DND-41 (cell line): Measurements from ENCODE around the gene CYP17A1.

ENCODE experiments used
- ATAC-seq: fragments of 200-7000 bp; cut with Tn5 transposase; 3 replicates; pipeline ENCODE4 v1.9.1; 2021; ENCODE audit warnings: low read depth; ENCODE audit not compliant: insufficient read depth
- DNase-seq: peaks from one replicate; pipeline ENCODE4 v3.0.0-alpha.2; 2020
- H2AFZ ChIP-seq: 2 replicates; pipeline ENCODE4 v1.6.0; 2012; ENCODE audit warnings: low read depth, low read length
- H3K27ac ChIP-seq: 2 replicates; pipeline ENCODE4 v1.5.1; 2012; ENCODE audit warnings: low read length, inconsistent platforms
- H3K27me3 ChIP-seq: fragments of 200-600 bp; sonication (generic); 2 replicates; pipeline ENCODE4 v1.6.0; 2012; ENCODE audit warnings: low read length, mild to moderate bottlenecking, inconsistent platforms; ENCODE audit not compliant: insufficient read depth, poor library complexity
- H3K36me3 ChIP-seq: 2 replicates; pipeline ENCODE4 v1.5.1; 2012; ENCODE audit warnings: low read length, inconsistent platforms; ENCODE audit not compliant: insufficient read depth
- H3K4me1 ChIP-seq: 2 replicates; pipeline ENCODE4 v1.5.1; 2012; ENCODE audit warnings: mild to moderate bottlenecking, low read length; ENCODE audit not compliant: insufficient read depth
- H3K4me2 ChIP-seq: 2 replicates; pipeline ENCODE4 v1.6.0; 2012; ENCODE audit warnings: mild to moderate bottlenecking, moderate library complexity, low read length, inconsistent platforms; ENCODE audit not compliant: insufficient read depth
- H3K4me3 ChIP-seq, 2 experiments: fragments of 200-600 bp in 1 of 2; shearing (Covaris generic) in 1 of 2; 2 replicates each; pipeline ENCODE4 v1.5.1; 2012 to 2016; ENCODE audit warnings: inconsistent platforms in 2 of 2, low read length in 2 of 2, mild to moderate bottlenecking in 2 of 2, low read depth in 1 of 2, moderate library complexity in 1 of 2
- H3K79me2 ChIP-seq: 2 replicates; pipeline ENCODE4 v1.6.0; 2012; ENCODE audit warnings: low read length, inconsistent platforms; ENCODE audit not compliant: insufficient read depth
- H3K9ac ChIP-seq: 2 replicates; pipeline ENCODE4 v1.6.0; 2012; ENCODE audit warnings: low read depth, mild to moderate bottlenecking, inconsistent platforms, low read length, moderate library complexity
- H3K9me3 ChIP-seq: 2 replicates; pipeline ENCODE4 v1.5.1; 2012; ENCODE audit warnings: low read length, moderate library complexity, mild to moderate bottlenecking, inconsistent platforms; ENCODE audit not compliant: insufficient read depth, severe bottlenecking
- H4K20me1 ChIP-seq: 2 replicates; pipeline ENCODE4 v1.6.0; 2012; ENCODE audit warnings: low read length; ENCODE audit not compliant: insufficient read depth
- EZH2 ChIP-seq: IDR thresholded peaks from 3 replicates; pipeline ENCODE4 v1.6.1; 2012; ENCODE audit warnings: borderline replicate concordance, low read depth, mild to moderate bottlenecking, moderate library complexity, low read length, inconsistent platforms; ENCODE audit not compliant: severe bottlenecking
- TF ChIP-seq, protein P1 (sequence below): IDR thresholded peaks from 2 replicates; pipeline ENCODE4 v1.5.1; 2012; ENCODE audit warnings: borderline replicate concordance, low read length, moderate library complexity, mild to moderate bottlenecking; ENCODE audit not compliant: poor library complexity, severe bottlenecking; ENCODE audit errors: extremely low read depth

Gene CYP17A1

DNA sequence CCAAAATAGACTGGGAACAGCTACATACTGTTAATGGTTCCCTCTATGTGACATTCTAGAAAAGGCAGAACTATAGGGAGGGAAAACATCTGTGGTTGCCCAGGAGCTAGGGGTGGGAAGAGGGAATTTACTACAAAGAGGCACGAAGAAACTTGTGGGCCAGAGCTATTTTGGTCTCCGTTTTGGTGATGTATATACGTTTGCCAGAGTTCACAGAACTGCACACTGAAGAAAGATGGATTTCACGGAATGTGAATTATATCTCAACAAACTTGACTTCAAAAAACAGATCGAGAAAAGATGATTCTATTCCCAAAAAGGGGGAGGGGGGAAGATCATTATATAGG lies 31.7 kb upstream of the CYP17A1 start:
- Histone ChIP-seq H3K36me3 (no peaks in the 10 kb centered on the region), H3K27ac (no peak overlapping the region), H4K20me1 (no peaks in the 10 kb centered on the region), H2AFZ (no peak overlapping the region), H3K27me3 (no peaks in the 10 kb centered on the region), H3K4me3 (no peak overlapping the region), H3K4me2 (no peak overlapping the region), H3K9ac (no peak overlapping the region), H3K4me1 (no peaks in the 10 kb centered on the region), H3K79me2 (no peaks in the 10 kb centered on the region), H3K9me3 (no peaks in the 10 kb centered on the region)
- DNase-seq, result no peak
- no peak for ATAC-seq
- TF ChIP-seq, protein P1, sequence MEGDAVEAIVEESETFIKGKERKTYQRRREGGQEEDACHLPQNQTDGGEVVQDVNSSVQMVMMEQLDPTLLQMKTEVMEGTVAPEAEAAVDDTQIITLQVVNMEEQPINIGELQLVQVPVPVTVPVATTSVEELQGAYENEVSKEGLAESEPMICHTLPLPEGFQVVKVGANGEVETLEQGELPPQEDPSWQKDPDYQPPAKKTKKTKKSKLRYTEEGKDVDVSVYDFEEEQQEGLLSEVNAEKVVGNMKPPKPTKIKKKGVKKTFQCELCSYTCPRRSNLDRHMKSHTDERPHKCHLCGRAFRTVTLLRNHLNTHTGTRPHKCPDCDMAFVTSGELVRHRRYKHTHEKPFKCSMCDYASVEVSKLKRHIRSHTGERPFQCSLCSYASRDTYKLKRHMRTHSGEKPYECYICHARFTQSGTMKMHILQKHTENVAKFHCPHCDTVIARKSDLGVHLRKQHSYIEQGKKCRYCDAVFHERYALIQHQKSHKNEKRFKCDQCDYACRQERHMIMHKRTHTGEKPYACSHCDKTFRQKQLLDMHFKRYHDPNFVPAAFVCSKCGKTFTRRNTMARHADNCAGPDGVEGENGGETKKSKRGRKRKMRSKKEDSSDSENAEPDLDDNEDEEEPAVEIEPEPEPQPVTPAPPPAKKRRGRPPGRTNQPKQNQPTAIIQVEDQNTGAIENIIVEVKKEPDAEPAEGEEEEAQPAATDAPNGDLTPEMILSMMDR, result no peak
- TF ChIP-seq EZH2, result no peak

DNA sequence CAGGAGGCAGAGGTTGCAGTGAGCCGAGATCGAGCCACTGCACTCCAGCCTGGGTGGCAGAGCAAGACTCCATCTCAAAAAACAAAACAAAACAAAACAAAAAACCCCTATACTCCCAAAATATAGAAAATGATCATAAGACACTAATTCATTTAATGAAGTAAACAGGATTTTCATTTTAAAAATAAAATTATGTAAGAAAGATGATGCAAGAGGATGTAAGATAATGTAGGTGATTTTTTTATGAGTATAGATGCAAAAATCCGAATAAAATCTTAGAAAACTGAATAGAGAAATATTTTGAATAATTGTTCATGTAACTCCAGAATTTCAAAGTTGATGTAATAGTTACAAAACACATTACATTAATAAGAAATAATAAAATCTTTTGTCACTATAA lies 28.4 kb upstream of the CYP17A1 start:
- Histone ChIP-seq H4K20me1 (no peaks in the 10 kb centered on the region), H3K4me2 (no peak overlapping the region), H3K27ac (no peak overlapping the region), H3K9me3 (no peaks in the 10 kb centered on the region), H3K27me3 (no peaks in the 10 kb centered on the region), H3K79me2 (no peaks in the 10 kb centered on the region), H3K4me3 (no peak overlapping the region), H3K4me1 (no peaks in the 10 kb centered on the region), H3K36me3 (peaks cover 12% of the 10 kb centered on the region; the same call in 1 of the 2 replicates), H3K9ac (no peak overlapping the region), H2AFZ (no peak overlapping the region)
- ATAC-seq (no peak), DNase-seq (no peak)
- TF ChIP-seq EZH2, result no peak
- TF ChIP-seq, protein P1, result no peak

DNA sequence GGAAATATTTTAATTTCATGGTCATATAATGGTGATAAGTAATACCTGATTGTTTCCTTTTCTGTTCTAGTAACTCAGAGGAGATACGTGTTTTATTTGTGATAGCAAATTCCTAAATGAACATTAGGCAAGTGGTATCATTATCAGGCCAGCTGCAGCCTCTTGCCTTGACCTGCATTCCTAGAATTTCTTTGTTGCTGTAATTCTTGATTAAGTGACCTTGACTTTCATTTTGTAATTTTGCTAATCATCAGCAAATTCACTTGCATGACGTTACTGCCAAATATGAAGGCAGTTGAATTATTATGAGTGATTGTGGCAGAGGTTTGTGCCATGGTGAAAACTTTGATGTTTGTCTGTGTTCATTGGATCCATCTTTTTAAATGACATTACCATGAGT lies 26.4 kb upstream of the CYP17A1 start:
- Histone ChIP-seq H4K20me1 (no peaks in the 10 kb centered on the region), H2AFZ (no peak overlapping the region), H3K4me2 (no peak overlapping the region), H3K27ac (no peak overlapping the region), H3K79me2 (no peaks in the 10 kb centered on the region), H3K27me3 (no peaks in the 10 kb centered on the region), H3K36me3 (peaks cover 12% of the 10 kb centered on the region; the same call in 1 of the 2 replicates), H3K4me1 (no peaks in the 10 kb centered on the region), H3K4me3 (no peak overlapping the region), H3K9me3 (no peaks in the 10 kb centered on the region), H3K9ac (no peak overlapping the region)
- ATAC-seq, result no peak
- no peak for TF ChIP-seq EZH2
- TF ChIP-seq, protein P1, result no peak
- DNase-seq, result no peak

DNA sequence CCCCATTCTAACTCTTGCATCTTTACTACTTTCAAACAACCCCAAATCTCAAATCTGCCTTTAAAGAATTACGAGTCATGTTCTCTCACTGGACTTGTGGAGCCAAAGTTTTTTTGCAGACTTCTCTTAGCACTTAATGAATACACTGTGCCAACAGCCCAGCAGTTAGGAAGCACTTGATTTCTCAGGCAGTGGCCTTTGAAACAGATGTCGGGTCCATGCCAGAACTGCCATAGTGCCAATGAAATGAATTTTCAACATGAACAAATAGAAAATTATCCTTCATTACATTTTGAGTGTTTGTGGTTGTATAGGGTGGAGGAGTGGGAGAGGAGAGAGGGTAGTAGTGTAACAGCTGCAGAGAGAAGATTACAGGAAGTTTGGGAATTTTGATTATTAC lies 22.7 kb upstream of the CYP17A1 start:
- Histone ChIP-seq H2AFZ (no peak overlapping the region), H3K27me3 (no peaks in the 10 kb centered on the region), H3K4me2 (no peak overlapping the region), H4K20me1 (no peaks in the 10 kb centered on the region), H3K9ac (no peak overlapping the region), H3K4me1 (peaks cover 12% of the 10 kb centered on the region), H3K4me3 (no peak overlapping the region), H3K9me3 (no peaks in the 10 kb centered on the region), H3K27ac (no peak overlapping the region), H3K36me3 (peaks cover 12% of the 10 kb centered on the region; the same call in 1 of the 2 replicates), H3K79me2 (peaks cover 12% of the 10 kb centered on the region; the same call in 1 of the 2 replicates)
- TF ChIP-seq, protein P1, result no peak
- TF ChIP-seq EZH2, result no peak
- no peak for DNase-seq
- ATAC-seq, result no peak
